GM23338 (cell line): ENCODE measurements around the gene ACY1. TPM values are rescaled to one million over a fixed set of nuclear protein-coding genes. Genes with fewer than 3 reads are reported as not detected.

Experiments used
- ATAC-seq: fragments of 200-7000 bp; cut with Tn5 transposase; 3 replicates; pipeline ENCODE4 v1.9.1; 2020
- DNase-seq: peaks from one replicate; pipeline ENCODE4 v3.0.0-alpha.2; 2015; ENCODE audit warnings: low spot score
- H2AFZ ChIP-seq: fragments of 200-600 bp; sonication (generic); 2 replicates; pipeline ENCODE4 v1.8.0; 2016; ENCODE audit warnings: antibody characterized with exemption, mild to moderate bottlenecking, moderate library complexity
- H3F3A ChIP-seq: fragments of 200-600 bp; sonication (generic); replicated peaks from 2 replicates; pipeline ENCODE4 v1.8.0; 2017; ENCODE audit warnings: antibody characterized with exemption, mixed run types, low read depth
- H3K27ac ChIP-seq: fragments of 200-600 bp; sonication (generic); 2 replicates; pipeline ENCODE4 v1.6.1; 2016; ENCODE audit warnings: low read depth
- H3K27me3 ChIP-seq: fragments of 200-600 bp; sonication (generic); 2 replicates; pipeline ENCODE4 v1.8.0; 2016; ENCODE audit warnings: mild to moderate bottlenecking, mixed run types, moderate library complexity; ENCODE audit not compliant: insufficient read depth
- H3K36me3 ChIP-seq: fragments of 200-600 bp; sonication (generic); 2 replicates; pipeline ENCODE4 v1.8.0; 2016; ENCODE audit warnings: mild to moderate bottlenecking; ENCODE audit not compliant: insufficient read depth
- H3K4me1 ChIP-seq: fragments of 200-600 bp; sonication (generic); 2 replicates; pipeline ENCODE4 v1.8.0; 2016; ENCODE audit warnings: mild to moderate bottlenecking, moderate library complexity; ENCODE audit not compliant: insufficient read depth
- H3K4me2 ChIP-seq: fragments of 200-600 bp; sonication (generic); 2 replicates; pipeline ENCODE4 v1.7.1; 2017; ENCODE audit warnings: mixed run types
- H3K4me3 ChIP-seq: fragments of 200-600 bp; sonication (generic); 2 replicates; pipeline ENCODE4 v1.6.1; 2016; ENCODE audit warnings: mixed run types
- H3K79me2 ChIP-seq: fragments of 200-600 bp; sonication (generic); replicated peaks from 2 replicates; pipeline ENCODE4 v1.8.0; 2017; ENCODE audit warnings: mild to moderate bottlenecking; ENCODE audit not compliant: insufficient read depth
- H3K9me2 ChIP-seq: fragments of 200-600 bp; sonication (generic); 2 replicates; pipeline ENCODE4 v1.8.0; 2017; ENCODE audit not compliant: insufficient read depth
- H4K20me1 ChIP-seq: fragments of 200-600 bp; sonication (generic); replicated peaks from 2 replicates; pipeline ENCODE4 v1.8.0; 2017; ENCODE audit warnings: mild to moderate bottlenecking; ENCODE audit not compliant: insufficient read depth
- H3K27ac Mint-ChIP-seq: 2 replicates; pipeline ENCODE4 v1.8.0; 2020; ENCODE audit warnings: inconsistent platforms, mild to moderate bottlenecking, moderate library complexity, mixed read lengths
- H3K27me3 Mint-ChIP-seq: 3 replicates; pipeline ENCODE4 v1.8.0; 2022; ENCODE audit warnings: low read depth, mild to moderate bottlenecking, moderate library complexity, mixed read lengths, inconsistent platforms; ENCODE audit not compliant: insufficient read depth, poor library complexity
- H3K36me3 Mint-ChIP-seq: 3 replicates; pipeline ENCODE4 v1.8.0; 2021; ENCODE audit warnings: low read depth, mild to moderate bottlenecking, inconsistent platforms, moderate library complexity, mixed read lengths
- H3K4me1 Mint-ChIP-seq: 3 replicates; pipeline ENCODE4 v1.8.0; 2020; ENCODE audit warnings: mild to moderate bottlenecking, inconsistent platforms, mixed read lengths
- H3K4me3 Mint-ChIP-seq: 3 replicates; pipeline ENCODE4 v1.8.0; 2021; ENCODE audit warnings: moderate library complexity, mild to moderate bottlenecking, inconsistent platforms, mixed read lengths
- H3K9me3 Mint-ChIP-seq: 3 replicates; pipeline ENCODE4 v1.8.0; 2020; ENCODE audit warnings: moderate library complexity, mild to moderate bottlenecking, inconsistent platforms, mixed read lengths
- CREB1 ChIP-seq: fragments of 250-450 bp; sonication (Bioruptor Pico); IDR thresholded peaks from 2 replicates; pipeline ENCODE4 v1.5.0; 2020; ENCODE audit warnings: low read depth, mild to moderate bottlenecking, moderate library complexity
- CTCF ChIP-seq, 2 experiments: fragments of 200-600 bp in 1 of 2; sonication (generic) in 1 of 2; conservative IDR thresholded peaks; 2 replicates each; pipeline versions ENCODE4 v1.5.1 to v1.6.1; 2016 to 2017; ENCODE audit warnings: antibody characterized with exemption in 2 of 2, low read depth in 2 of 2, mild to moderate bottlenecking in 2 of 2, moderate library complexity in 1 of 2
- ETS1 ChIP-seq: IDR thresholded peaks from 2 replicates; pipeline ENCODE4 v1.6.1; 2016; ENCODE audit warnings: antibody characterized with exemption
- EZH2 ChIP-seq: fragments of 200-600 bp; sonication (generic); IDR thresholded peaks from one replicate; pipeline ENCODE4 v1.8.0; 2017; ENCODE audit warnings: antibody characterized with exemption, mild to moderate bottlenecking, low read depth; ENCODE audit not compliant: unreplicated experiment
- EZH2phosphoT487 ChIP-seq: fragments of 200-600 bp; sonication (generic); IDR thresholded peaks from one replicate; pipeline ENCODE4 v1.8.1; 2018; ENCODE audit warnings: antibody characterized with exemption; ENCODE audit not compliant: unreplicated experiment
- JUNB ChIP-seq: IDR thresholded peaks from one replicate; pipeline ENCODE4 v1.6.1; 2016; ENCODE audit warnings: antibody characterized with exemption; ENCODE audit not compliant: unreplicated experiment
- NANOG ChIP-seq: IDR thresholded peaks from 2 replicates; pipeline ENCODE4 v1.6.1; 2016; ENCODE audit warnings: antibody characterized with exemption, borderline replicate concordance
- POLR2AphosphoS5 ChIP-seq: IDR thresholded peaks from 2 replicates; pipeline ENCODE4 v1.6.1; 2016; ENCODE audit warnings: antibody characterized with exemption, low read depth
- REST ChIP-seq: IDR thresholded peaks from one replicate; pipeline ENCODE4 v1.6.1; 2018; ENCODE audit warnings: antibody characterized with exemption; ENCODE audit not compliant: unreplicated experiment
- STAT1 ChIP-seq: IDR thresholded peaks from one replicate; pipeline ENCODE4 v1.6.1; 2016; ENCODE audit warnings: antibody characterized with exemption; ENCODE audit not compliant: unreplicated experiment
- ZNF114 ChIP-seq: fragments of 250-450 bp; sonication (Bioruptor Pico); IDR thresholded peaks from 2 replicates; pipeline ENCODE4 v1.5.0; 2020; ENCODE audit warnings: mild to moderate bottlenecking, moderate library complexity
- ZNF331 ChIP-seq: fragments of 250-450 bp; sonication (Bioruptor Pico); IDR thresholded peaks from 2 replicates; pipeline ENCODE4 v1.5.0; 2020; ENCODE audit warnings: low read depth, mild to moderate bottlenecking, moderate library complexity
- ZNF462 ChIP-seq: fragments of 250-450 bp; sonication (Bioruptor Pico); IDR thresholded peaks from 2 replicates; pipeline ENCODE4 v1.5.0; 2020; ENCODE audit warnings: mild to moderate bottlenecking, moderate library complexity
- polyA plus RNA-seq: library from polyadenylated mRNA; unstranded; fragments of >200 nt; fragmentation: Nextera tagmentation; extraction: Ambion mirVana; gene quantifications from 2 replicates; pipeline ENCODE4 v1.2.1, GENCODE V29; 2016
- total RNA-seq: library from RNA; depleted of rRNA; stranded (reverse); fragments of >200 nt; shearing (Covaris generic); gene quantifications from 2 replicates; pipeline ENCODE4 v1.2.3, GENCODE V29; 2014

The ACY1 gene
- total and polyA plus RNA-seq, 2 experiments from 2014 or later = 38.4 to 62.8 TPM

GRCh38 chr3:51934991-51935885 is 48.1 kb upstream of the ACY1 start:
- H3K9me2 ChIP-seq = no peaks in the 10 kb centered on the region
- no peak for ATAC-seq
- no peak overlapping the region for H3K4me3 Mint-ChIP-seq
- H3F3A ChIP-seq = 0 out of 2 replicates have a peak, but pooled peaks cover 2% of the 10 kb centered on the region
- no peak overlapping the region for H3K4me2 ChIP-seq
- no peak overlapping the region for H3K27ac Mint-ChIP-seq
- H3K4me3 ChIP-seq = no peak overlapping the region
- peaks cover 2% of the 10 kb centered on the region for H3K27me3 Mint-ChIP-seq
- H3K36me3 ChIP-seq = peaks cover 12% of the 10 kb centered on the region
- H3K4me1 ChIP-seq = peaks cover under 1% of the 10 kb centered on the region; the same call in 1 of the 2 replicates
- DNase-seq = no peak
- no peak overlapping the region for H3K27ac ChIP-seq
- no peaks in the 10 kb centered on the region for H3K27me3 ChIP-seq
- no peak for TF ChIP-seq ETS1
- TF ChIP-seq REST = no peak
- no peak for TF ChIP-seq ZNF114 (CRISPR knock-in tag)
- no peak for TF ChIP-seq EZH2phosphoT487
- no peak for TF ChIP-seq STAT1
- no peak for TF ChIP-seq CTCF (conservative IDR thresholded peaks at IDR 0.05; ENCODE audit: low read depth in 2 of 2)
- no peak for TF ChIP-seq JUNB
- no peak for TF ChIP-seq ZNF331 (CRISPR knock-in tag)
- TF ChIP-seq CREB1 (CRISPR knock-in tag) = no peak
- no peak for TF ChIP-seq ZNF462
- no peak for TF ChIP-seq EZH2
- TF ChIP-seq POLR2AphosphoS5 = no peak
- TF ChIP-seq NANOG = no peak
- peaks cover 84% of the 10 kb centered on the region for H3K36me3 Mint-ChIP-seq
- peaks cover 7% of the 10 kb centered on the region for H4K20me1 ChIP-seq
- peaks cover 13% of the 10 kb centered on the region for H3K79me2 ChIP-seq
- peaks cover 5% of the 10 kb centered on the region; the same call in 2 of the 3 replicates for H3K4me1 Mint-ChIP-seq
- H2AFZ ChIP-seq = no peak overlapping the region
- no peaks in the 10 kb centered on the region for H3K9me3 Mint-ChIP-seq
